ENCODE measurements around the gene TSHZ2.

- TF ChIP-seq JUN (CRISPR knock-in tag; IDR thresholded peaks at IDR 0.05): no peak
- TF ChIP-seq CTCF (IDR thresholded peaks at IDR 0.05): no peak
- TF ChIP-seq ZNF416 (CRISPR knock-in tag; IDR thresholded peaks at IDR 0.05): no peak
- TF ChIP-seq NR2C2 (CRISPR knock-in tag; IDR thresholded peaks at IDR 0.05): no peak
- no peak for TF ChIP-seq AFF4 (CRISPR knock-in tag; IDR thresholded peaks at IDR 0.05; ENCODE audit: borderline replicate concordance)
Measured at GRCh38 chr20:52972965-52973819, 1.0 kb downstream of the TSHZ2 start.

Measured in WTC11 (cell line).